ENCODE data around the gene DLG2.

- no peak for TF ChIP-seq CTCF (IDR thresholded peaks at IDR 0.05)
- TF ChIP-seq POLR2A (IDR thresholded peaks at IDR 0.05): no peak
These were observed 1965.4 kb downstream of the DLG2 start for GRCh38 chr11:83661491-83662350.
